HL-60 (cell line): Measurements from ENCODE around the gene OR10AD1.

ENCODE experiments used
- DNase-seq, 2 experiments: peaks; one replicate each; pipeline ENCODE4 v3.0.0-alpha.2; 2010 to 2020; ENCODE audit warnings: low read depth in 1 of 2, low spot score in 1 of 2
- H3K27ac ChIP-seq: fragments of 250-450 bp; sonication (Bioruptor Pico); replicated peaks from 2 replicates; pipeline ENCODE4 v1.5.1; 2020; ENCODE audit warnings: mild to moderate bottlenecking, moderate library complexity
- H3K27me3 ChIP-seq: fragments of 250-450 bp; sonication (Bioruptor Pico); 2 replicates; pipeline ENCODE4 v1.5.1; 2021; ENCODE audit warnings: mild to moderate bottlenecking, moderate library complexity; ENCODE audit not compliant: insufficient read depth, poor library complexity, severe bottlenecking
- H3K4me3 ChIP-seq: replicated peaks from 2 replicates; pipeline ENCODE4 v1.5.1; 2011; ENCODE audit warnings: mild to moderate bottlenecking, control low read depth, low read length; ENCODE audit not compliant: insufficient read depth
- CTCF ChIP-seq: IDR thresholded peaks from one replicate; pipeline ENCODE4 v1.5.1; 2011; ENCODE audit warnings: low read length, control low read depth, inconsistent platforms; ENCODE audit not compliant: insufficient read depth
- GABPA ChIP-seq: IDR thresholded peaks from 2 replicates; pipeline ENCODE4 v1.6.1; 2012; ENCODE audit warnings: low read depth
- POLR2AphosphoS5 ChIP-seq: IDR thresholded peaks from 2 replicates; pipeline ENCODE4 v1.6.1; 2012; ENCODE audit warnings: low read depth
- SPI1 ChIP-seq: IDR thresholded peaks from 2 replicates; pipeline ENCODE4 v1.6.1; 2012; ENCODE audit warnings: low read depth, mild to moderate bottlenecking, borderline replicate concordance
- TF ChIP-seq, protein P1 (sequence below): IDR thresholded peaks from 2 replicates; pipeline ENCODE4 v1.6.1; 2012; ENCODE audit warnings: low read depth; ENCODE audit not compliant: insufficient replicate concordance

OR10AD1 gene

GRCh38 chr12:48183091-48183875 lies 19.8 kb downstream of the OR10AD1 start, which contains the start of gene CCDC184:
Gene CCDC184, plus strand, starts transcription at chr12:48183644. Its CDS starts 479 bp downstream, at chr12:48184123.
- Histone ChIP-seq H3K27ac (no peak within 1 kb of the TSS), H3K27me3 (peaks cover 35% of the 10 kb centered on the region)
- peak; percentile 38 to 52 for DNase-seq

GRCh38 chr12:48182631-48183030 lies 20.5 kb downstream of the OR10AD1 start:
- Histone ChIP-seq H3K4me3 (peak overlapping the region; percentile 45), H3K27ac (no peak overlapping the region), H3K27me3 (peaks cover 34% of the 10 kb centered on the region)
- no peak for DNase-seq
- TF ChIP-seq CTCF (no peak), POLR2AphosphoS5 (no peak), SPI1 (no peak), GABPA (no peak)

More at GRCh38 chr12:48183091-48183875, 19.8 kb downstream of the OR10AD1 start, which contains the start of gene CCDC184:
- TF ChIP-seq POLR2AphosphoS5: no peak
- TF ChIP-seq GABPA: no peak
- no peak for TF ChIP-seq SPI1
- TF ChIP-seq CTCF: no peak
- TF ChIP-seq, protein P1, sequence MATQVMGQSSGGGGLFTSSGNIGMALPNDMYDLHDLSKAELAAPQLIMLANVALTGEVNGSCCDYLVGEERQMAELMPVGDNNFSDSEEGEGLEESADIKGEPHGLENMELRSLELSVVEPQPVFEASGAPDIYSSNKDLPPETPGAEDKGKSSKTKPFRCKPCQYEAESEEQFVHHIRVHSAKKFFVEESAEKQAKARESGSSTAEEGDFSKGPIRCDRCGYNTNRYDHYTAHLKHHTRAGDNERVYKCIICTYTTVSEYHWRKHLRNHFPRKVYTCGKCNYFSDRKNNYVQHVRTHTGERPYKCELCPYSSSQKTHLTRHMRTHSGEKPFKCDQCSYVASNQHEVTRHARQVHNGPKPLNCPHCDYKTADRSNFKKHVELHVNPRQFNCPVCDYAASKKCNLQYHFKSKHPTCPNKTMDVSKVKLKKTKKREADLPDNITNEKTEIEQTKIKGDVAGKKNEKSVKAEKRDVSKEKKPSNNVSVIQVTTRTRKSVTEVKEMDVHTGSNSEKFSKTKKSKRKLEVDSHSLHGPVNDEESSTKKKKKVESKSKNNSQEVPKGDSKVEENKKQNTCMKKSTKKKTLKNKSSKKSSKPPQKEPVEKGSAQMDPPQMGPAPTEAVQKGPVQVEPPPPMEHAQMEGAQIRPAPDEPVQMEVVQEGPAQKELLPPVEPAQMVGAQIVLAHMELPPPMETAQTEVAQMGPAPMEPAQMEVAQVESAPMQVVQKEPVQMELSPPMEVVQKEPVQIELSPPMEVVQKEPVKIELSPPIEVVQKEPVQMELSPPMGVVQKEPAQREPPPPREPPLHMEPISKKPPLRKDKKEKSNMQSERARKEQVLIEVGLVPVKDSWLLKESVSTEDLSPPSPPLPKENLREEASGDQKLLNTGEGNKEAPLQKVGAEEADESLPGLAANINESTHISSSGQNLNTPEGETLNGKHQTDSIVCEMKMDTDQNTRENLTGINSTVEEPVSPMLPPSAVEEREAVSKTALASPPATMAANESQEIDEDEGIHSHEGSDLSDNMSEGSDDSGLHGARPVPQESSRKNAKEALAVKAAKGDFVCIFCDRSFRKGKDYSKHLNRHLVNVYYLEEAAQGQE: no peak
- peak within 1 kb of the TSS; percentile 45 for H3K4me3 ChIP-seq

DNA sequence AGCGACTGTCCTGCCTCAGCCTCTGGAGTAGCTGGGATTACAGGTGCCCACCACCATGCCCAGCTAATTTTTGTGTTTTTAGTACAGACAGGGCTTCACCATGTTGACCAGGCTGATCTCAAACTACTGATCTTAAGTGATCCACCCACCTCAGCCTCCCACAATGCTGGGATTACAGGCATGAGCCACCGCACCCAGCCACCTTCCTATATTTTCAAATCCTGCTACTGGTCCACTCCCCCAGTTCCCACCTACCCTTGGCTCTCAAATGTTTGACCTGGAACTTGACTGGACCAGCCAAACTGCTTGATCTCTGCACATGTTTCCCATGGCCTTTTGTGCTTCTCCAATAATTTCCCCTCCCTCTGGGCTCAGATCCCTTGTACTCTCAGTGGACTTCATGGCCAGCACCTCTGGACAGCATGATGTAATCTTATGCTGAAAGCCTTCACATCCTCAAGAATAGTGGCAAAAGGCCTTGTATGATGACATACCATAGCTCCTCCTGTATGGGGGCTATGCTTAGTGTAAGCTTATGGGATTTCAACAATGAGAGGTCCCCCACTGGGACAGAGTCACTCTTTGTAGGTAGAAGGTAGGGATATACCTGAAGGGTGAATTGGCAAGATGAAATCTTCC lies 22.1 kb downstream of the OR10AD1 start:
- TF ChIP-seq CTCF (no peak), GABPA (no peak), POLR2AphosphoS5 (no peak), SPI1 (no peak)
- TF ChIP-seq, protein P1: no peak
- peaks cover 38% of the 10 kb centered on the region for H3K27me3 ChIP-seq
- H3K4me3 ChIP-seq: no peak overlapping the region
- H3K27ac ChIP-seq: no peak overlapping the region
- no peak for DNase-seq
